Mucosa of rectum (tissue), 2 donors: ENCODE measurements around the gene PPP2R5C.
A peak's percentile ranks its signal among the peaks of the same experiment; 100 is the strongest.

Experiments used
- H3K27ac ChIP-seq, 2 donors: one replicate each; pipeline ENCODE4 v1.7.0; 2013; ENCODE audit warnings: inconsistent platforms in 2 of 2, low read depth in 2 of 2, low read length in 2 of 2
- H3K27me3 ChIP-seq, 2 donors: one replicate each; pipeline ENCODE4 v1.7.0; 2013; ENCODE audit warnings: low read length in 2 of 2; ENCODE audit not compliant: control insufficient read depth in 2 of 2, insufficient read depth in 2 of 2
- H3K36me3 ChIP-seq, 2 donors: one replicate each; pipeline ENCODE4 v1.7.0; 2013; ENCODE audit warnings: low read length in 2 of 2; ENCODE audit not compliant: control insufficient read depth in 2 of 2, insufficient read depth in 2 of 2
- H3K4me1 ChIP-seq, 2 donors: one replicate each; pipeline ENCODE4 v1.7.0; 2013; ENCODE audit warnings: low read length in 2 of 2, mild to moderate bottlenecking in 1 of 2; ENCODE audit not compliant: control insufficient read depth in 2 of 2, insufficient read depth in 2 of 2
- H3K4me3 ChIP-seq, 2 donors: one replicate each; pipeline ENCODE4 v1.7.0; 2013; ENCODE audit warnings: low read length in 2 of 2
- H3K9ac ChIP-seq, 2 donors: one replicate each; pipeline ENCODE4 v1.7.0; 2013; ENCODE audit warnings: low read length in 2 of 2, low read depth in 1 of 2, mild to moderate bottlenecking in 1 of 2
- H3K9me3 ChIP-seq, 2 donors: one replicate each; pipeline ENCODE4 v1.7.0; 2013; ENCODE audit warnings: low read length in 2 of 2; ENCODE audit not compliant: control insufficient read depth in 2 of 2
- donor health status: healthy.
- donor health status: Normal muscosa, but diverticular disease.

The PPP2R5C gene

GRCh38 chr14:101878211-101878821, 116.8 kb downstream of the PPP2R5C start:
- peaks cover 25 to 32% of the 10 kb centered on the region in 2 donors for H3K4me1 ChIP-seq

DNA sequence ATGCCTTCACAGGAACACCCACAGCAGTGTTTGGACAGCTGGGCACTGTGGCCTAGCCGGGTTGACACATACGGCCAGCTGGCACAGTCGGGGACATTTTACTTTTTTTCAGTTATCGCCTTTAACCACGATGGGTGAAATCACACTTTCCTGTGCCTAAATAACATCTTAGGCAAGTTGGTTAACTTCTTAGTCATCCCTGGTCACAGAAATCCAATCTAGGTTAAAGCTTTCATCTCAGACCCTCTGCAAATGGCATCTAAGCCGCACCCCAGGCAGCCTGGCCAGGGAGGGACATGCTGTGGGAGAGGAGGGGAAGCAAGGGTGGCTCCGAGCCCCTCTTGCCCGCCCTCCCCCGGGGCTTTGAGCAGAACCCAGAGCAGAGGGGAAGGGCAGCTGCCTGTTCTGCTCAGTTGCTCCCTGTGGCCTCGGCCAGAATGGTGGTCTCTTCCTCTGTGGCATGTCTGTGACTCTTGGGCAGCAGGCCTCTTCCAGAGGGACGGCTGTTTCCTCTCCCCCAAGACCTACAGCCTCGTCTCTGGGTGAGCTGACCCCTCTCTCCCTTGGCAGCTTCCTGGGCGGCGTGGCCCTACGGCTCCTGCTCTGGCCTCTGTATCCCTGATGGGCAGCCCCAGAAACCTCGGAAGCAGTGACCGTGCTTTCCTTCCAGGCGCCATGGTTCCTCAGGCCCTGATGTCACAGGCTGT, 117.5 kb downstream of the PPP2R5C start:
- Histone ChIP-seq H3K27ac (peak overlapping the region in 1 of 2 donors; percentile 14), H3K4me1 (peaks cover 23 to 32% of the 10 kb centered on the region in 2 donors), H3K9ac (no peak overlapping the region), H3K4me3 (no peak overlapping the region), H3K36me3 (peaks cover 20 to 23% of the 10 kb centered on the region in 2 donors), H3K27me3 (no peaks in the 10 kb centered on the region), H3K9me3 (no peaks in the 10 kb centered on the region)

More at GRCh38 chr14:101878211-101878821, 116.8 kb downstream of the PPP2R5C start:
- Histone ChIP-seq H3K27ac (peak overlapping the region in 1 of 2 donors; percentile 14), H3K9ac (no peak overlapping the region), H3K27me3 (no peaks in the 10 kb centered on the region), H3K36me3 (peaks cover 14 to 16% of the 10 kb centered on the region in 2 donors), H3K9me3 (no peaks in the 10 kb centered on the region), H3K4me3 (no peak overlapping the region)

- peaks cover 27 to 31% of the 10 kb centered on the region in 2 donors for H3K36me3 ChIP-seq
- no peaks in the 10 kb centered on the region for H3K9me3 ChIP-seq
- H3K27ac ChIP-seq, result no peak overlapping the region
- no peak overlapping the region for H3K4me3 ChIP-seq
- no peak overlapping the region for H3K9ac ChIP-seq
- peaks cover 23 to 32% of the 10 kb centered on the region in 2 donors for H3K4me1 ChIP-seq
- H3K27me3 ChIP-seq, result no peaks in the 10 kb centered on the region
Measured at GRCh38 chr14:101879529-101880336, 118.2 kb downstream of the PPP2R5C start.

- Histone ChIP-seq H3K36me3 (peaks cover 39 to 42% of the 10 kb centered on the region in 2 donors), H3K9ac (no peak overlapping the region), H3K4me3 (no peak overlapping the region), H3K9me3 (no peaks in the 10 kb centered on the region), H3K27ac (no peak overlapping the region), H3K4me1 (peaks cover 20 to 21% of the 10 kb centered on the region in 2 donors), H3K27me3 (no peaks in the 10 kb centered on the region)
Measured at GRCh38 chr14:101881426-101881825, 119.9 kb downstream of the PPP2R5C start.

DNA sequence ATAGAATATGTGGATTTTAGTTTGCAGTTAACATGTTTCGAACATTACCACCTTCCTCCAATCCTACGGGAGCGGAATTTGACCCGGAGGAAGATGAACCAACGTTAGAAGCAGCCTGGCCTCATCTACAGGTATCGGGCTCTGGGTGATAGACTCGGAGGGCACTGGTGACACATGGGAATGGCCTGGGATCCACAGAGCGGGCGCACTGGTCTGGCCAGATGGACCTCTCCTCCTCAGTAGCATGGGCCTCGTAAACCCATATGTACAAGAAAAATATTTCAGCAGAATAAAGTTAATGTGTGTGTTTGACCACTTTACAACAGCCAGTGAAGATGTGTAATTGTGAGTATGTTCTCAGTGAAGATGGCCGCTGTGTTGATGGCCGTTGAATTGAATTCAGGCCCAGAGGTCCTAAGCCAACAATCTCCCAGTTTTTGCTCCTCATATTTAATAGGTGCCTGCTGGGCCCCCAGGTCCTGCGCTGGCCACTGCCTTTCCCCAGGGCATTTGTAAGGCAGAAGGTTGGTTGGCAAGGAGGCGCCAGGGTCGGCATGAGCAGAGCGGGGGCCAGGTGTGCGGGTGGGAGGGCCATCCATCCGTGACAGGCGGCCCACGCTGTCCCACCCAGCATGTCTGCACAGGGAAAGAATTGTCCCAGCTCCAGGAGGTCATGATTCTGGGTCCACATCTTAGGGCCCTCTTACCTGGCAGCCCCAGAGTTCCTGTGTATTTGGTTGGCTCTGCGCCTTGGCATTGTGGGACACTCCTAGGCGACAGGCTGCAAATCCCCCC, 120.8 kb downstream of the PPP2R5C start:
- Histone ChIP-seq H3K4me1 (peaks cover 15 to 16% of the 10 kb centered on the region in 2 donors), H3K4me3 (no peak overlapping the region), H3K27ac (no peak overlapping the region), H3K27me3 (no peaks in the 10 kb centered on the region), H3K36me3 (peaks cover 46 to 51% of the 10 kb centered on the region in 2 donors), H3K9me3 (no peaks in the 10 kb centered on the region), H3K9ac (no peak overlapping the region)

DNA sequence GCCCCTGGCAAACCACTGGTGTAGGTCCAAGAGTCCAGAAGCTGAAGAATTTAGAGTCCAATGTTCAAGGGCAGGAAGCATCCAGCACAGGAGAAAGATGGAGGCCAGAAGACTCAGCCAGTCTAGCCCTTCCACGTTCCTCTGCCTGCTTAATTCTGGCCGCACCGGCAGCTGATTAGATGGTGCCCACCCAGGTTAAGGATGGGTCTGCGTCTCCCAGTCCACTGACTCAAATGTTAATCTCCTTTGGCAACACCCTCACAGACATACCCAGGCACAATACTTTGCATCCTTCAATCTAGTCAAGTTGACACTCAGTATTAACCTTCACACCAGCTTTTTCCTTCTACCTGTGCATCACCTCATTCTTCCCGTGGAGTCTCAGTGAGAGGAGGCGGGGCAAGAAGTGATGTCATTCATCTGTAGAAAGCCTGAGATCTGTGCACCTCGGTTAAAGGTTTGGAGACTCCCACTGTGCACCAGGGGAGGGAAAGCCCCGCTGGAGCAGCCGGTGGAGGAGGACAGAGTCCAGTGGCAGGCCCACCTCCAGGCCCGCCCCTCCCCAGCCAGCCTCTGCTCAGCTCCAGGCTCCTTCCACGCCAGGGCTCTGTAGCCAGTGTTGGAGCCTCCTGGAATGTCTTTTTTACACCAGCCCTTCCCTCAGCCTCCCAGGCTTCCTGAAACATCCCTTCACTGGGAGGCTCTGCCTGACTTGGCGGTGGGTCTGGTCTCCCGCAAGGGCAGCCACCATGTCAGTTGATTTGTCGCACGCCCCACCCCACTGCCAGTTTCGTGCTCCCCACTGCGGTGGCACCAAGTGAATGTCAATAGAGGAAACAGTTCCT, 122.8 kb downstream of the PPP2R5C start:
- no peak overlapping the region for H3K9ac ChIP-seq
- H3K9me3 ChIP-seq, result no peaks in the 10 kb centered on the region
- no peak overlapping the region for H3K4me3 ChIP-seq
- no peaks in the 10 kb centered on the region for H3K27me3 ChIP-seq
- peaks cover 51 to 60% of the 10 kb centered on the region in 2 donors for H3K36me3 ChIP-seq
- no peak overlapping the region for H3K27ac ChIP-seq
- peaks cover 0 to under 1% of the 10 kb centered on the region in 2 donors for H3K4me1 ChIP-seq

DNA sequence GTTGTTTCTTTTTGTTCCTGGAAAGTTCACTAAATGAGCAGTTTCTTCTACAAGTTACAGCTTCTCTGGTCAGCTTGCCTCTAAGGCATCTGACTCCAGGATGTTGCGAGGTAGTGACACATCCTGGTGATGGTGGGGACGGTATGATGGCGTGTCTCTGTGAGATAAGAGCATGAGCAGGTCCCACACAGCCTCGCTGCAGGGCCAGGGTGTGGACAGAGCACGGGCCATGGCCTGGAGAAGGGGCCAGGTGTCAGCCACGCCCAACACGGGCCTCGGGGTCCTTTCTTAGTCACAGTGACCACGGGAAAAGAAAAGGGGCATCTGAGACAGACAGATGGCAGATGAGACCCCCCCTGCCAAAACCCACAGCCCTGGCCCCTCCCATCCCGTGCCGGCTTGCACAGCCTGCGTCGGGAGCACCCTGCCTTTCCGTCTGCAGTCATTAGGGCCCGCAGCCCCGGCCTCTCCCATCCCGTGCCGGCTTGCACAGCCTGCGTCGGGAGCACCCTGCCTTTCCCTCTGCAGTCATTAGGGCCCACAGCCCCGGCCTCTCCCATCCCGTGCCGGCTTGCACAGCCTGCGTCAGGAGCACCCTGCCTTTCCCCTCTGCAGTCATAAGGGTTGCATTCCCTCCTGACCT, 123.5 kb downstream of the PPP2R5C start:
- Histone ChIP-seq H3K9me3 (no peaks in the 10 kb centered on the region), H3K9ac (no peak overlapping the region), H3K4me1 (no peaks in the 10 kb centered on the region), H3K27me3 (no peaks in the 10 kb centered on the region), H3K4me3 (no peak overlapping the region), H3K27ac (no peak overlapping the region), H3K36me3 (peaks cover 49 to 62% of the 10 kb centered on the region in 2 donors)

DNA sequence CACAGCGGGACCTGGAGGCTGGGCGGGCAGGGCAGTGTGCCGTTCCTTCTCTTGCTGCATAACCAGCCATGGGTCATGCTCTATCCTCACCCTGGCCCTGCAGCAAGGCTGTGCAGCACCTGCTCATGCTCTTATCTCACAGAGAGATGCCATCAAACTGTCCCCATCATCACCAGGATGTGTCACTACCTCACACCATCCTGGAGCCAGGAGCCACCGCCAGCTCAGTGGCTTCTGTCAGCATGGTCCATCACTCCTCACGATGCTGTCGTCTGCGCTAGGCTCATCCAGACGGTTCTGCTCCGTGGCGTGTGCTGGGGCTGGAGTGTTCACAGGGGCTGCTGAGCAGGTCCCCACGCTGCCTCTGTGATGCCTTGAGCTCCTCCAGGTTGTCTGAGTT, 125.7 kb downstream of the PPP2R5C start:
- Histone ChIP-seq H3K4me3 (no peak overlapping the region), H3K9ac (no peak overlapping the region), H3K9me3 (no peaks in the 10 kb centered on the region), H3K4me1 (no peaks in the 10 kb centered on the region), H3K27ac (no peak overlapping the region), H3K27me3 (no peaks in the 10 kb centered on the region), H3K36me3 (peaks cover 53 to 63% of the 10 kb centered on the region in 2 donors)

DNA sequence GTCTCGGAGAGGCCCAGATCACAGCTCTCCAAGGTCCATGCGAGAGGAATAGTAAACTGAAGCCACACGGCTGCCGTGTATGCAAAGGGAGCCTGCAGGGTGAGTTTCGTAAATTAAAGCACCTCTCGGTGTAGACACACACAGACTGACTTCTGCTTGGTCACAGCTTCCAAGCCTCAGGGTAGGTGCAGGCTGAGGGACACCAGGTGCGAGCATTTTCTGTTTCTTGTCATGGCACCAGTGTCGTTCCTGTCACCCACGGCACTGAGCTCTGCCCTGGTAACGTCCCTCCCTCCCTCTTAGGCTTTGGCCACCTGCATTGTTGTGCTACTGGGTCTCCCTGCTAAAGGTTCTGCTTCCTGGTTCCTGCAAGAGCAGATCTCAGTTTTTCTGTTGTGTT, 126.7 kb downstream of the PPP2R5C start:
- Histone ChIP-seq H3K9ac (no peak overlapping the region), H3K27ac (no peak overlapping the region), H3K36me3 (peaks cover 50 to 59% of the 10 kb centered on the region in 2 donors), H3K4me3 (no peak overlapping the region), H3K9me3 (no peaks in the 10 kb centered on the region), H3K27me3 (no peaks in the 10 kb centered on the region), H3K4me1 (no peaks in the 10 kb centered on the region)
